Right ventricle myocardium inferior (tissue), 1 donor: ENCODE data around the gene CEACAM6. TPM values are rescaled to one million over a fixed set of nuclear protein-coding genes. Genes with fewer than 3 reads are reported as not detected.
A peak's percentile ranks its signal among the peaks of the same experiment; 100 is the strongest.
"Not testable (repeated sequence)": the region's sequence is repeated elsewhere in the genome, so short reads cannot be mapped to it uniquely, and the experiment has no call there.

ENCODE experiments used
- ATAC-seq: fragments of 200-7000 bp; cut with Tn5 transposase; one replicate; pipeline ENCODE4 v1.9.1; 2020; ENCODE audit warnings: mild to moderate bottlenecking, moderate library complexity
- DNase-seq: peaks from one replicate; pipeline ENCODE4 v3.0.0; 2021; ENCODE audit errors: missing footprints
- intact Hi-C: fragments of 100-400 bp; cut with DNase I; formaldehyde crosslinking; loops from one replicate; pipeline ENCODE4 v1.11.0; 2022
- long read RNA-seq: library from polyadenylated mRNA; unstranded; transcript quantifications from one replicate; pipeline ENCODE4 v2.0.0, GENCODE V29; 2021
- total RNA-seq: library from RNA; stranded (reverse); fragmentation: NEBNext Ultra II Directional; extraction: Animal tissue kit (Norgen Biotek cat#: 25700); gene quantifications from one replicate; pipeline ENCODE4 v1.2.1, GENCODE V29; 2021
- donor health status: DM: no; HTN: yes; CAD: no; lungs with severe emphysema.

The CEACAM6 gene
- not detected for total RNA-seq
- long read RNA-seq = 0 reads

DNA sequence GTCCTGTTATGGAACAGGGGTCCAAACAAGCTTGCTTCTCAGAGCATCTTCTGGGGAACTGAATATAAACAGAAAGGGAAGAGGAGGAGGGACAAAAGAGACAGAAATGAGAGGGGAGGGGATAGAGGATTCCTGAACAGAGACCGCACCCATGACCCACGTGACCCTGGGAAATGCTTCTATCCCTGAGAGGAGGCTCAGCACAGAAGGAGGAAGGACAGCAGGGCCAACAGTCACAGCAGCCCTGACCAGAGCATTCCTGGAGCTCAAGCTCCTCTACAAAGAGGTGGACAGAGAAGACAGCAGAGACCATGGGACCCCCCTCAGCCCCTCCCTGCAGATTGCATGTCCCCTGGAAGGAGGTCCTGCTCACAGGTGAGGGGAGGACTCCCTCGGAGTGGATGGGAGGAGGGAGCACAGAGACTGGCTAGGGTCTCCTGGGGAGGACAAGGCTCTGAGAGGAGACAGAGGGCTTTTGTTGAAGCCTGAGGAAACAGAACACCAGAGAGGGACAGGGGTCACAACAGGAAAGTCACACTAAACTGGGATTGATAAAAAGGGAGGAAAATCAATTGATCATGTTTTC lies at the start of gene CEACAM6:
CEACAM6 (plus strand) TSS at position 203 of the 586 bp plus-strand sequence; CDS start at position 312, 109 bp downstream.
- no peak for DNase-seq
- intact Hi-C loops = no loop called here
- no peak for ATAC-seq

GRCh38 chr19:41706741-41707501 lies 48.4 kb upstream of the CEACAM6 start:
- peak; percentile 41 for ATAC-seq
- intact Hi-C loops = no loop called here
- peak; percentile 87 for DNase-seq

DNA sequence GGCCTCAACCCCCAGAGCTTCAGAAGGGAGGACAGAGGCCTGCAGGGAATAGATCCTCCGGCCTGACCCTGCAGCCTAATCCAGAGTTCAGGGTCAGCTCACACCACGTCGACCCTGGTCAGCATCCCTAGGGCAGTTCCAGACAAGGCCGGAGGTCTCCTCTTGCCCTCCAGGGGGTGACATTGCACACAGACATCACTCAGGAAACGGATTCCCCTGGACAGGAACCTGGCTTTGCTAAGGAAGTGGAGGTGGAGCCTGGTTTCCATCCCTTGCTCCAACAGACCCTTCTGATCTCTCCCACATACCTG lies 47.9 kb upstream of the CEACAM6 start:
- DNase-seq = no peak
- intact Hi-C loops = no loop called here
- ATAC-seq = no peak

- no peak for ATAC-seq
- DNase-seq = no peak
- intact Hi-C loops = no loop called here
Observed at GRCh38 chr19:41707871-41708371, 47.4 kb upstream of the CEACAM6 start.

GRCh38 chr19:41708481-41708880 lies 46.8 kb upstream of the CEACAM6 start, which contains the start of gene CEACAM5:
TSS of gene CEACAM5 (plus strand) at chr19:41708626. CDS start at chr19:41708732, 106 bp downstream.
- ATAC-seq (no peak), DNase-seq (no peak)
- intact Hi-C loops = no loop called here

- ATAC-seq, intact Hi-C loops, DNase-seq: not testable (repeated sequence)
Observed at GRCh38 chr19:41709516-41709915, 45.8 kb upstream of the CEACAM6 start.

DNA sequence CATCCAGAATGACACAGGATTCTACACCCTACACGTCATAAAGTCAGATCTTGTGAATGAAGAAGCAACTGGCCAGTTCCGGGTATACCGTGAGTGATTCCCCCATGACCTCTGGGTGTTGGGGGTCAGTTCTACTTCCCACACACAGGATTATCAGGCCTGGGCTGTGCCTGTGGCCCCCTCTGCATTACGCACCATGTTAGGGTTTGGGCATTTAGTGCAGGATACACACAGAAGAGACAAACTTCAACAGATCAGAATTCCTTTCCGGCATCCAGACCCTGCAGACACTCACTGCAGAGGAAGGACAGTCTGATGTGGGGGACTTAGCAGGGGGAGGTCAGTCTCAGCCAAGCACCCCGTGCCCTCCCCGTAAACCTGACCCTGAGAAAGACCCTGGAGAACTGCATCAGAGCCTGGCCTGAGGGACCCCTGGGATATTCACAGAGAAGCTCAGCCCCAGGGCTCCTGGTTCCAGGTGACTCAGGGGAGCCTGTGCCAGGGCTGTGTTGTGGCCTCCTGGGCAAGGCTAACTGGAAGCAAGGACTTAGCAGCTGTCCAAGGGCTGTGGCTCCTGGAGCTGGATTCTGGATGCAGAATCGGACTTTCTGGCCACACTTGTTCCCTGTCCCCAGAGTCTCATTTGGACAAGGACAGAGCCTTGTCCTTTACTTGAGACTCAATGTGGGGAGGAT lies 45.2 kb upstream of the CEACAM6 start:
- DNase-seq (no peak), ATAC-seq (no peak)
- intact Hi-C loops = no loop called here

- DNase-seq (no peak), ATAC-seq (no peak)
- intact Hi-C loops = no loop called here
Observed at GRCh38 chr19:41711376-41712261, 43.7 kb upstream of the CEACAM6 start.

DNA sequence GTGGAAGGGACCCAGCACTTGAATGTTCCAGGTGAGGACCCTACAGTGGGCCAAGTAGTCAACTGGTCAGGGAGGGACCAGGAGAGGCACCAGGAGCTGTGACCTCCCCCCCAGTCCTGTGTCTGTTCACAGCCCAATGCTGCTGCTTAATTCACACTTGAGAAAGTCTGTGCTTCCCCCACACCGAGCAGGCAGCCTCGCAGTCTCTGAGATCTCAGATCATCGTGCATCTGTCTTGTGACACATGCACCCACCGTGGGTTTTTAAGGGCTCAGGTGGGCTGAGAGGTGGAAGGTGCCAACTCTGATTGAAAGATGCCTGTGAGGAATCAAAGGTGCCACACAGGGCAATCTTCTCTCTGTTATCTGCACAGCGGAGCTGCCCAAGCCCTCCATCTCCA lies 40.7 kb upstream of the CEACAM6 start:
- ATAC-seq (no peak), DNase-seq (no peak)
- intact Hi-C loops = no loop called here

GRCh38 chr19:41718761-41719160 lies 36.6 kb upstream of the CEACAM6 start:
- DNase-seq = no peak
- intact Hi-C loops = no loop called here
- no peak for ATAC-seq

GRCh38 chr19:41720103-41720502 lies 35.2 kb upstream of the CEACAM6 start:
- ATAC-seq = no peak
- DNase-seq = no peak
- intact Hi-C loops = no loop called here

- DNase-seq (no peak), ATAC-seq (no peak)
- intact Hi-C loops = no loop called here
Observed at GRCh38 chr19:41726493-41726892, 28.8 kb upstream of the CEACAM6 start.

GRCh38 chr19:41734156-41734555 lies 21.2 kb upstream of the CEACAM6 start:
- intact Hi-C loops = no loop called here
- DNase-seq (no peak), ATAC-seq (no peak)

DNA sequence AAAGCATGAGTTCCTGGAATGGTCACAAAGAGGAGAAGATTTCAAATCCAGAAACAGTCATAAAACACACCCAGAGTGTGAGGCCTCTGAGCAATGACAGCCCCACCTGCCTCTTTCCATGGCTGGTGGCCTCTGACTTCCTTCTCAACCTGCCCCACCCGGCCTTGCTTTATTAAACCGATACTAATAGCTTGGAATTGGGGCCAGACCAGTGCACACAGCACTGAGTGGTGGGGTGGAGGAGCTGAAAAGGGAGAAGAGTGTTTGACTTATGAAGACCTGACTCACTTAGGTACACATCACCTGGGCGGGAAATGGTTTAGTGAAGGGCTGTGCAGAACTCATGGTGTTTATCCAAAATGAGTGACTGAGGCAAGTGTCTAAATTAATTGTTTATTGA lies 20.7 kb upstream of the CEACAM6 start:
- no peak for ATAC-seq
- intact Hi-C loops = no loop called here
- DNase-seq = no peak

GRCh38 chr19:41735071-41735600 lies 20.2 kb upstream of the CEACAM6 start:
- intact Hi-C loops = no loop called here
- ATAC-seq (no peak), DNase-seq (no peak)

GRCh38 chr19:41739361-41739760 lies 16.0 kb upstream of the CEACAM6 start:
- intact Hi-C loops = no loop called here
- no peak for DNase-seq
- ATAC-seq = no peak

GRCh38 chr19:41740415-41741243 lies 14.7 kb upstream of the CEACAM6 start:
- no peak for ATAC-seq
- intact Hi-C loops = no loop called here
- DNase-seq = no peak

- ATAC-seq (no peak), DNase-seq (no peak)
- intact Hi-C loops = no loop called here
Observed at GRCh38 chr19:41741244-41741554, 14.1 kb upstream of the CEACAM6 start.
